Measurements from ENCODE around the gene MARCHF11. TPM values are rescaled to one million over a fixed set of nuclear protein-coding genes. Genes with fewer than 3 reads are reported as not detected.

MARCHF11 gene
- total and polyA plus RNA-seq, 2 of the 4 experiments (the other 2 are of a cell fraction) = not detected

- Histone ChIP-seq H2BK15ac (ENCODE audit: low read depth, low read length) (no peak overlapping the region), H2AFZ (replicated peaks; ENCODE audit: low read length, poor library complexity) (no peak overlapping the region), H4K20me1 (ENCODE audit: insufficient read depth, low read length) (no peaks in the 10 kb centered on the region), H3K9ac (ENCODE audit: low read depth, low read length) (no peak overlapping the region), H3K56ac (ENCODE audit: extremely low read depth, insufficient read depth, low read length) (no peak overlapping the region), H3K4me2 (ENCODE audit: low read depth, low read length) (no peak overlapping the region), H2BK5ac (ENCODE audit: low read depth, low read length, poor library complexity, severe bottlenecking) (no peak overlapping the region), H2BK20ac (ENCODE audit: low read depth, low read length) (no peak overlapping the region), H3K27ac (ENCODE audit: insufficient read depth, low read length) (no peak overlapping the region), H3K18ac (ENCODE audit: low read depth, low read length) (no peak overlapping the region), H3K36me3 (ENCODE audit: control insufficient read depth, insufficient read depth, low read length) (no peaks in the 10 kb centered on the region), H2BK120ac (ENCODE audit: low read depth, low read length) (no peak overlapping the region), H3K4ac (ENCODE audit: low read depth, low read length) (no peak overlapping the region), H4K5ac (ENCODE audit: low read depth, low read length) (no peak overlapping the region), H3K9me1 (ENCODE audit: insufficient read depth, low read length) (no peaks in the 10 kb centered on the region), H3K79me1 (ENCODE audit: low read depth in 1 of 2, low read length in 2 of 2) (no peaks in the 10 kb centered on the region), H3K9me3 (ENCODE audit: control insufficient read depth, insufficient read depth, low read length) (no peaks in the 10 kb centered on the region), H3K4me1 (ENCODE audit: control insufficient read depth, insufficient read depth, low read length) (no peaks in the 10 kb centered on the region), H3K27me3 (ENCODE audit: control insufficient read depth, insufficient read depth, low read length) (no peaks in the 10 kb centered on the region), H3K23ac (ENCODE audit: low read depth, low read length) (no peak overlapping the region), H4K8ac (ENCODE audit: low read depth in 2 of 2, low read length in 2 of 2) (no peak overlapping the region), H3K14ac (replicated peaks; ENCODE audit: low read depth, low read length) (no peak overlapping the region), H3K4me3 (ENCODE audit: insufficient read depth, low read depth, low read length) (no peak overlapping the region), H2AK5ac (ENCODE audit: low read depth, low read length) (no peak overlapping the region), H4K91ac (ENCODE audit: insufficient read depth, low read depth, low read length) (no peak overlapping the region), H2AK9ac (replicated peaks; ENCODE audit: low read depth, low read length, poor library complexity) (no peak overlapping the region)
- dilution Hi-C loops (cut with HindIII; ENCODE audit: low sequenced_read_pairs, unreplicated experiment) = no loop called here
- DNase-seq = no peak
- ChIA-PET POLR2A (ENCODE audit: unreplicated experiment) (no interaction called here), CTCF (interaction anchor here (0.6 kb wide), 1 partner anchor 243 kb away, joined by 6 read pairs; no protein-coding TSS in a partner anchor)
- BruUV-seq (replicated peaks) = no TSS peak
- TF ChIP-seq CHD1 (IDR thresholded peaks at IDR 0.05; ENCODE audit: low read depth, low read length) (no peak), POLR2A (IDR thresholded peaks at IDR 0.05; ENCODE audit: low read depth, low read length) (no peak)
- no peak for ATAC-seq (ENCODE audit: low read depth)
- whole genome bisulfite sequencing, 2 experiments (ENCODE audit: extremely low coverage in 2 of 2, insufficient read length in 1 of 2) = no CpG with 5 or more reads among the region's 4 CpGs
- in situ Hi-C loops (cut with MboI; ENCODE audit: low sequenced_read_pairs) = no loop called here
- intact Hi-C loops (cut with micrococcal nuclease) = no loop called here
These were observed 59.8 kb downstream of the MARCHF11 start for GRCh38 chr5:16119790-16120189.
